ENCODE data around the gene FILIP1.

FILIP1 gene

GRCh38 chr6:75299801-75300530 is 193.6 kb downstream of the FILIP1 start:
- no peak overlapping the region for H3K27ac ChIP-seq (ENCODE audit: low read length)
- no peaks in the 10 kb centered on the region for H3K9me3 ChIP-seq (ENCODE audit: control insufficient read depth, low read depth, low read length)
- H3K9ac ChIP-seq (ENCODE audit: low read length): no peak overlapping the region
- H3K27me3 ChIP-seq (ENCODE audit: control insufficient read depth, insufficient read depth, low read length): no peaks in the 10 kb centered on the region
- H3K36me3 ChIP-seq (ENCODE audit: control insufficient read depth, low read depth, low read length): no peaks in the 10 kb centered on the region
- H3K4me3 ChIP-seq (ENCODE audit: low read length): no peak overlapping the region
- H3K4me1 ChIP-seq (ENCODE audit: control insufficient read depth, low read depth, low read length): peaks cover 6% of the 10 kb centered on the region

GRCh38 chr6:75296811-75297779 is 196.5 kb downstream of the FILIP1 start:
- no peaks in the 10 kb centered on the region for H3K9me3 ChIP-seq (ENCODE audit: control insufficient read depth, low read depth, low read length)
- no peaks in the 10 kb centered on the region for H3K27me3 ChIP-seq (ENCODE audit: control insufficient read depth, insufficient read depth, low read length)
- H3K27ac ChIP-seq (ENCODE audit: low read length): no peak overlapping the region
- peaks cover 6% of the 10 kb centered on the region for H3K4me1 ChIP-seq (ENCODE audit: control insufficient read depth, low read depth, low read length)
- H3K36me3 ChIP-seq (ENCODE audit: control insufficient read depth, low read depth, low read length): no peaks in the 10 kb centered on the region
- H3K9ac ChIP-seq (ENCODE audit: low read length): no peak overlapping the region
- no peak overlapping the region for H3K4me3 ChIP-seq (ENCODE audit: low read length)

- H3K4me1 ChIP-seq (ENCODE audit: control insufficient read depth, low read depth, low read length): peaks cover 15% of the 10 kb centered on the region
- H3K27me3 ChIP-seq (ENCODE audit: control insufficient read depth, insufficient read depth, low read length): no peaks in the 10 kb centered on the region
- no peak overlapping the region for H3K4me3 ChIP-seq (ENCODE audit: low read length)
- H3K9me3 ChIP-seq (ENCODE audit: control insufficient read depth, low read depth, low read length): no peaks in the 10 kb centered on the region
- no peak overlapping the region for H3K27ac ChIP-seq (ENCODE audit: low read length)
- no peak overlapping the region for H3K9ac ChIP-seq (ENCODE audit: low read length)
- H3K36me3 ChIP-seq (ENCODE audit: control insufficient read depth, low read depth, low read length): no peaks in the 10 kb centered on the region
These were observed 201.0 kb downstream of the FILIP1 start for GRCh38 chr6:75292555-75292954.

- Histone ChIP-seq H3K27ac (ENCODE audit: low read length) (no peak overlapping the region), H3K9ac (ENCODE audit: low read length) (no peak overlapping the region), H3K36me3 (ENCODE audit: control insufficient read depth, low read depth, low read length) (no peaks in the 10 kb centered on the region), H3K27me3 (ENCODE audit: control insufficient read depth, insufficient read depth, low read length) (no peaks in the 10 kb centered on the region), H3K4me3 (ENCODE audit: low read length) (no peak overlapping the region), H3K9me3 (ENCODE audit: control insufficient read depth, low read depth, low read length) (no peaks in the 10 kb centered on the region), H3K4me1 (ENCODE audit: control insufficient read depth, low read depth, low read length) (peaks cover 15% of the 10 kb centered on the region)
These were observed 201.9 kb downstream of the FILIP1 start for GRCh38 chr6:75291744-75292143.

GRCh38 chr6:75291331-75291730 is 202.3 kb downstream of the FILIP1 start:
- H3K4me1 ChIP-seq (ENCODE audit: control insufficient read depth, low read depth, low read length): peaks cover 15% of the 10 kb centered on the region
- H3K27me3 ChIP-seq (ENCODE audit: control insufficient read depth, insufficient read depth, low read length): no peaks in the 10 kb centered on the region
- no peaks in the 10 kb centered on the region for H3K9me3 ChIP-seq (ENCODE audit: control insufficient read depth, low read depth, low read length)
- H3K9ac ChIP-seq (ENCODE audit: low read length): no peak overlapping the region
- H3K36me3 ChIP-seq (ENCODE audit: control insufficient read depth, low read depth, low read length): no peaks in the 10 kb centered on the region
- no peak overlapping the region for H3K27ac ChIP-seq (ENCODE audit: low read length)
- H3K4me3 ChIP-seq (ENCODE audit: low read length): no peak overlapping the region

GRCh38 chr6:75290136-75290945 is 203.3 kb downstream of the FILIP1 start:
- peaks cover 15% of the 10 kb centered on the region for H3K4me1 ChIP-seq (ENCODE audit: control insufficient read depth, low read depth, low read length)
- no peaks in the 10 kb centered on the region for H3K27me3 ChIP-seq (ENCODE audit: control insufficient read depth, insufficient read depth, low read length)
- H3K27ac ChIP-seq (ENCODE audit: low read length): no peak overlapping the region
- no peak overlapping the region for H3K4me3 ChIP-seq (ENCODE audit: low read length)
- H3K9ac ChIP-seq (ENCODE audit: low read length): peak overlapping the region; percentile 18
- H3K36me3 ChIP-seq (ENCODE audit: control insufficient read depth, low read depth, low read length): no peaks in the 10 kb centered on the region
- H3K9me3 ChIP-seq (ENCODE audit: control insufficient read depth, low read depth, low read length): no peaks in the 10 kb centered on the region

- Histone ChIP-seq H3K4me3 (ENCODE audit: low read length) (no peak overlapping the region), H3K27me3 (ENCODE audit: control insufficient read depth, insufficient read depth, low read length) (no peaks in the 10 kb centered on the region), H3K4me1 (ENCODE audit: control insufficient read depth, low read depth, low read length) (peaks cover 15% of the 10 kb centered on the region), H3K27ac (ENCODE audit: low read length) (no peak overlapping the region), H3K9ac (ENCODE audit: low read length) (no peak overlapping the region), H3K36me3 (ENCODE audit: control insufficient read depth, low read depth, low read length) (no peaks in the 10 kb centered on the region), H3K9me3 (ENCODE audit: control insufficient read depth, low read depth, low read length) (no peaks in the 10 kb centered on the region)
These were observed 205.6 kb downstream of the FILIP1 start for GRCh38 chr6:75288023-75288422.

- no peak overlapping the region for H3K27ac ChIP-seq (ENCODE audit: low read length)
- H3K9ac ChIP-seq (ENCODE audit: low read length): no peak overlapping the region
- H3K4me1 ChIP-seq (ENCODE audit: control insufficient read depth, low read depth, low read length): peaks cover 19% of the 10 kb centered on the region
- H3K27me3 ChIP-seq (ENCODE audit: control insufficient read depth, insufficient read depth, low read length): no peaks in the 10 kb centered on the region
- H3K36me3 ChIP-seq (ENCODE audit: control insufficient read depth, low read depth, low read length): no peaks in the 10 kb centered on the region
- no peak overlapping the region for H3K4me3 ChIP-seq (ENCODE audit: low read length)
- no peaks in the 10 kb centered on the region for H3K9me3 ChIP-seq (ENCODE audit: control insufficient read depth, low read depth, low read length)
These were observed 206.2 kb downstream of the FILIP1 start for GRCh38 chr6:75287424-75287823.

- Histone ChIP-seq H3K9me3 (ENCODE audit: control insufficient read depth, low read depth, low read length) (no peaks in the 10 kb centered on the region), H3K27me3 (ENCODE audit: control insufficient read depth, insufficient read depth, low read length) (no peaks in the 10 kb centered on the region), H3K4me1 (ENCODE audit: control insufficient read depth, low read depth, low read length) (peaks cover 20% of the 10 kb centered on the region), H3K4me3 (ENCODE audit: low read length) (no peak overlapping the region), H3K9ac (ENCODE audit: low read length) (no peak overlapping the region), H3K27ac (ENCODE audit: low read length) (no peak overlapping the region), H3K36me3 (ENCODE audit: control insufficient read depth, low read depth, low read length) (no peaks in the 10 kb centered on the region)
These were observed 206.6 kb downstream of the FILIP1 start for GRCh38 chr6:75286955-75287354.

GRCh38 chr6:75285283-75285639 is 208.3 kb downstream of the FILIP1 start:
- Histone ChIP-seq H3K9me3 (ENCODE audit: control insufficient read depth, low read depth, low read length) (no peaks in the 10 kb centered on the region), H3K36me3 (ENCODE audit: control insufficient read depth, low read depth, low read length) (no peaks in the 10 kb centered on the region), H3K4me1 (ENCODE audit: control insufficient read depth, low read depth, low read length) (peaks cover 24% of the 10 kb centered on the region), H3K4me3 (ENCODE audit: low read length) (peak overlapping the region; percentile 79), H3K27me3 (ENCODE audit: control insufficient read depth, insufficient read depth, low read length) (no peaks in the 10 kb centered on the region), H3K9ac (ENCODE audit: low read length) (peak overlapping the region; percentile 58), H3K27ac (ENCODE audit: low read length) (no peak overlapping the region)

- no peaks in the 10 kb centered on the region for H3K27me3 ChIP-seq (ENCODE audit: control insufficient read depth, insufficient read depth, low read length)
- no peaks in the 10 kb centered on the region for H3K36me3 ChIP-seq (ENCODE audit: control insufficient read depth, low read depth, low read length)
These were observed 208.8 kb downstream of the FILIP1 start, which contains the start of gene TMEM30A for GRCh38 chr6:75284632-75285282. Gene TMEM30A, minus strand, starts transcription at chr6:75284792. Its CDS starts 154 bp downstream, at chr6:75284638.

More at GRCh38 chr6:75284632-75285282, 208.8 kb downstream of the FILIP1 start, which contains the start of gene TMEM30A:
- H3K9me3 ChIP-seq (ENCODE audit: control insufficient read depth, low read depth, low read length): no peaks in the 10 kb centered on the region
- peak within 1 kb of the TSS; percentile 92 for H3K4me3 ChIP-seq (ENCODE audit: low read length)
- peaks cover 23% of the 10 kb centered on the region for H3K4me1 ChIP-seq (ENCODE audit: control insufficient read depth, low read depth, low read length)
- H3K27ac ChIP-seq (ENCODE audit: low read length): peak within 1 kb of the TSS; percentile 35
- H3K9ac ChIP-seq (ENCODE audit: low read length): peak within 1 kb of the TSS; percentile 68

Data from iPS-18a (cell line).